Activated CD8-positive, alpha-beta T cell treated with anti-CD3 and anti-CD28 coated beads for 36 hours (primary cell): Measurements from ENCODE around the gene SH3GL3. TPM values are rescaled to one million over a fixed set of nuclear protein-coding genes. Genes with fewer than 3 reads are reported as not detected.

Experiments used
- ATAC-seq: fragments of 200-7000 bp; cut with Tn5 transposase; one replicate; pipeline ENCODE4 v1.10.0; 2021; ENCODE audit warnings: mild to moderate bottlenecking, moderate library complexity
- CTCF ChIA-PET: fragments of 350-600 bp; sonication (Branson Sonifier 250); formaldehyde crosslinking; loops from one replicate; lab custom pipeline; 2021; ENCODE audit warnings: antibody characterized with exemption; lab: Charles Lee
- POLR2A ChIA-PET: fragments of 350-600 bp; sonication (Branson Sonifier 250); formaldehyde crosslinking; loops from one replicate; lab custom pipeline; 2021; ENCODE audit warnings: antibody characterized with exemption; lab: Charles Lee
- DNase-seq: peaks from one replicate; pipeline ENCODE4 v3.0.0-alpha.2; 2020
- H3K27ac Mint-ChIP-seq: one replicate; pipeline ENCODE4 v1.8.0; 2021; ENCODE audit warnings: mild to moderate bottlenecking, mixed read lengths
- H3K27me3 Mint-ChIP-seq: one replicate; pipeline ENCODE4 v1.8.0; 2021; ENCODE audit warnings: mixed read lengths
- H3K36me3 Mint-ChIP-seq: one replicate; pipeline ENCODE4 v1.8.0; 2021; ENCODE audit warnings: low read depth, mixed read lengths
- H3K4me1 Mint-ChIP-seq: one replicate; pipeline ENCODE4 v1.8.0; 2021; ENCODE audit warnings: low read depth, mixed read lengths
- H3K4me3 Mint-ChIP-seq: one replicate; pipeline ENCODE4 v1.8.0; 2021; ENCODE audit warnings: mild to moderate bottlenecking, moderate library complexity, mixed read lengths
- H3K9me3 Mint-ChIP-seq: one replicate; pipeline ENCODE4 v1.8.0; 2021; ENCODE audit warnings: mixed read lengths
- CTCF ChIP-seq: fragments of 200-600 bp; IDR thresholded peaks from one replicate; pipeline ENCODE4 v1.8.0; 2022; ENCODE audit warnings: antibody characterized with exemption, mild to moderate bottlenecking
- intact Hi-C: fragments of 100-400 bp; cut with micrococcal nuclease; formaldehyde crosslinking; loops from one replicate; pipeline ENCODE4 v1.10.0; 2022
- total RNA-seq, 2 experiments: library from RNA; stranded (reverse); gene quantifications; one replicate each; pipeline ENCODE4 v1.2.3, GENCODE V29; 2021

The SH3GL3 gene
- total RNA-seq, 2 experiments from 2014 or later, result not detected

DNA sequence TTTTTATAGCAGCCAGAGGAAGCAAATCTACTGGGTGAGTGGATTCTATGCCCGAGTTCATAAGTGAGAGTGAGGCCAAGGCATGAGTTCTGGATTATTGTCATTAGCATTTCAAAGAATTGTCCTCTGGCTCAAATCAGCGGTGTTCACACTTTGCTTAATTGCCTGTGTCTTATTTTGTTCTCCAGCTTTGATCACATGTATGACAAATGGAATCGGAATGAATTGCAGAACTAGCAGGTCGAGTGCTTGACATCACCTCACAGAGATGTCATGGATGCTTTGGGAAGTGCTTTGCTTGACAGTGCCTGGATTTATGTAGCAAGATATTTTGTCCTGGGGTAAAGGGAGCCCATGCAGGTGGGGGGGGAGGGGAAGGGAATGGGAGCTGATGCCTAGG, 68.0 kb downstream of the SH3GL3 start:
- Mint-ChIP-seq H3K4me1 (no peaks in the 10 kb centered on the region), H3K36me3 (no peaks in the 10 kb centered on the region), H3K27ac (no peak overlapping the region), H3K27me3 (no peaks in the 10 kb centered on the region), H3K4me3 (no peak overlapping the region), H3K9me3 (no peaks in the 10 kb centered on the region)
- intact Hi-C loops, result no loop called here
- no peak for TF ChIP-seq CTCF
- ChIA-PET CTCF (no interaction called here), POLR2A (no interaction called here)
- DNase-seq (no peak), ATAC-seq (no peak)

- POLR2A ChIA-PET, result no interaction called here
- DNase-seq (no peak), ATAC-seq (no peak)
- H3K27ac Mint-ChIP-seq, result no peak overlapping the region
- TF ChIP-seq CTCF, result no peak
- H3K4me3 Mint-ChIP-seq, result no peak overlapping the region
- H3K9me3 Mint-ChIP-seq, result no peaks in the 10 kb centered on the region
- H3K27me3 Mint-ChIP-seq, result peaks cover 3% of the 10 kb centered on the region
- CTCF ChIA-PET, result no interaction called here
- no peaks in the 10 kb centered on the region for H3K4me1 Mint-ChIP-seq
- H3K36me3 Mint-ChIP-seq, result no peaks in the 10 kb centered on the region
- intact Hi-C loops, result no loop called here
Measured at GRCh38 chr15:83516935-83517334, 69.8 kb downstream of the SH3GL3 start.

DNA sequence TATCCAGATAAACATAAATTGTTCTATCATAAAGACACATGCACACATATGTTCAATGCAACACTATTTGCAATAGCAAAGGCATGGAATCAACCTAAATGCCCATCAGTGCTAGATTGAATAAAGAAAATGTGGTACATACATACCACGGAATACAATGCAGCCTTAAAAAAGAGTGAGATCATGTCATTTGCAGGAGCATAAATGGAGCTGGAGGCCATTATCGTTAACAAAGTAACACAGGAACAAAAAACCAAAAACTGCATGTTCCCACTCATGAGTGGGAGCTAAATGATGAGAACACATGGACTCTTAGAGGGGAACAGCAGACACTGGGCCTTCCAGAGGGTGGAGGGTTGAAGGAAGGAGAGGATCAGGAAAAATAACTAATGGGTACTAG, 79.2 kb downstream of the SH3GL3 start:
- Mint-ChIP-seq H3K4me3 (no peak overlapping the region), H3K27ac (no peak overlapping the region), H3K36me3 (no peaks in the 10 kb centered on the region), H3K4me1 (no peaks in the 10 kb centered on the region), H3K9me3 (peaks cover 18% of the 10 kb centered on the region), H3K27me3 (peaks cover 9% of the 10 kb centered on the region)
- ChIA-PET CTCF (no interaction called here), POLR2A (no interaction called here)
- ATAC-seq (no peak), DNase-seq (no peak)
- no peak for TF ChIP-seq CTCF
- intact Hi-C loops, result no loop called here

DNA sequence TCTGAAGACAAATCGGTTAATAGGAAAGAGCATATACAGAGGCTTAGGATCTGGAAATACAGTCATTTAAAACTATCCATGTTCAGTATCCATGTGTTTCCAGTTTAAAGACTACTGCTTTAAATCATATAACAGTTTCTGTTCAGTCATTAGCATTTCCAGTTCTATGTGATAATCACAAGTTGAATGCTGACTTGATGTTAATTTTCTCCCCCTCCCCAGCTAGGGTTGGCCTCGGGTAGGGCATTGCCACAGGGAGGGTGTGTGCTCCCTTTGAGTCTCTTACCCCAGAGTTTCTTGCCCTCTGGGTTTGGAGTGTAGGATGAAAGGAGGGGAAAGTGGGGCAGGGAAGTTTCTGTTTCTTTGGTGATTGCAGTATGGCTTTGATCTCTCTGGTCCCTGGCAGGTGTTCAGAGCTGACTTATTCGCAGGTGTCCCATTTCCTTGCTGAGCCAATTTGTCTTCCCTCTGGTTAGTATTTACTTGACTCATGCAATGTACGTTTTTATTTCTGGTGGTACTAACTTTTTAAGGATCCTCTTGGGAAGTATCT, 86.3 kb downstream of the SH3GL3 start:
- intact Hi-C loops, result no loop called here
- no peaks in the 10 kb centered on the region for H3K36me3 Mint-ChIP-seq
- H3K27ac Mint-ChIP-seq, result no peak overlapping the region
- H3K4me1 Mint-ChIP-seq, result no peaks in the 10 kb centered on the region
- no peaks in the 10 kb centered on the region for H3K27me3 Mint-ChIP-seq
- peaks cover 6% of the 10 kb centered on the region for H3K9me3 Mint-ChIP-seq
- no peak overlapping the region for H3K4me3 Mint-ChIP-seq
- ChIA-PET POLR2A (no interaction called here), CTCF (interaction anchor here (0.8 kb wide), 1 partner anchor 32 kb away, joined by 3 read pairs; no protein-coding TSS in a partner anchor)
- no peak for ATAC-seq
- DNase-seq, result no peak
- TF ChIP-seq CTCF, result no peak

DNA sequence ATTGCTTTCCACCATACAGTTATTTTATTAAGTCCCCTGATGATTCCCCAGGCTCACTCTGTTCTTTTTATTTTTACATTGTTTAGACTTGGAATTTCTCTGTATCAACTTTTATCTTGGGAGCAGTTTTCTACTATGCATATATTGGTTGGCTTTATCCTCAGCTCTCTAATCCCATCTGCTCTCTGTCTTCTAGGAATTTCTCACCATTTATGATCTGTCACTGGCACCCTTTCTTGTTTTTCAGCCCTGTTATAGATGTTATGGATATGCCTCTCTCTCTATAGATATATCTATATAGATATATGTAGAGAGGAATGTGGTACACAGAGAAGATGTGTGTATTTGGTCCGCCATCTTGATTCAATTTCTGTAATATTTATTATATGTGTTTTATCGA, 90.5 kb downstream of the SH3GL3 start:
- TF ChIP-seq CTCF, result no peak
- Mint-ChIP-seq H3K4me1 (no peaks in the 10 kb centered on the region), H3K36me3 (no peaks in the 10 kb centered on the region), H3K27me3 (peaks cover 1% of the 10 kb centered on the region), H3K9me3 (no peaks in the 10 kb centered on the region), H3K27ac (no peak overlapping the region), H3K4me3 (no peak overlapping the region)
- ChIA-PET CTCF (no interaction called here), POLR2A (no interaction called here)
- ATAC-seq (no peak), DNase-seq (no peak)
- intact Hi-C loops, result no loop called here
